CD4-positive, CD25-positive, alpha-beta regulatory T cell (primary cell): ENCODE data around the gene DTNB. TPM values are rescaled to one million over a fixed set of nuclear protein-coding genes. Genes with fewer than 3 reads are reported as not detected.
A peak's percentile ranks its signal among the peaks of the same experiment; 100 is the strongest.

ENCODE experiments used
- ATAC-seq, 2 donors: fragments of 150-1000 bp; cut with Tn5 transposase; one replicate each; pipeline ENCODE4 v1.10.0; 2021; ENCODE audit warnings: low read depth in 2 of 2, moderate number of reproducible peaks in 2 of 2, moderate library complexity in 1 of 2
- DNase-seq, 3 donors: peaks; one replicate each; pipeline versions ENCODE4 v3.0.0 to v3.0.0-alpha.2; 2012 to 2022; ENCODE audit warnings: mixed read lengths in 1 of 3
- H3K27ac ChIP-seq: one replicate; pipeline ENCODE4 v1.7.0; 2013; ENCODE audit warnings: mild to moderate bottlenecking, low read length; ENCODE audit not compliant: insufficient read depth, poor library complexity, severe bottlenecking
- H3K27me3 ChIP-seq: one replicate; pipeline ENCODE4 v1.7.0; 2013; ENCODE audit warnings: low read length; ENCODE audit not compliant: control insufficient read depth, insufficient read depth
- H3K36me3 ChIP-seq: one replicate; pipeline ENCODE4 v1.7.0; 2013; ENCODE audit warnings: mild to moderate bottlenecking, low read length, moderate library complexity; ENCODE audit not compliant: control insufficient read depth, insufficient read depth
- H3K4me1 ChIP-seq: 2 replicates; pipeline ENCODE4 v1.7.0; 2013; ENCODE audit warnings: mild to moderate bottlenecking, low read length; ENCODE audit not compliant: insufficient read depth, control insufficient read depth, poor library complexity, severe bottlenecking
- H3K4me3 ChIP-seq: one replicate; pipeline ENCODE4 v1.7.0; 2013; ENCODE audit warnings: low read depth, mild to moderate bottlenecking, low read length, moderate library complexity
- H3K9me3 ChIP-seq, 2 experiments: 1 replicate in 1 of 2; 2 replicates in 1 of 2; pipeline ENCODE4 v1.7.0; 2013; ENCODE audit warnings: low read length in 2 of 2, mild to moderate bottlenecking in 1 of 2, moderate library complexity in 1 of 2; ENCODE audit not compliant: control insufficient read depth in 2 of 2
- H3K27ac Mint-ChIP-seq, 3 donors: one replicate each; pipeline ENCODE4 v1.8.0; 2020 to 2022; ENCODE audit warnings: mild to moderate bottlenecking in 3 of 3, mixed read lengths in 3 of 3, moderate library complexity in 2 of 3
- H3K27me3 Mint-ChIP-seq: one replicate; pipeline ENCODE4 v1.8.0; 2022; ENCODE audit warnings: mild to moderate bottlenecking, mixed read lengths
- H3K36me3 Mint-ChIP-seq: one replicate; pipeline ENCODE4 v1.8.0; 2020; ENCODE audit warnings: mixed read lengths
- H3K4me1 Mint-ChIP-seq, 4 donors: one replicate each; pipeline ENCODE4 v1.8.0; 2020 to 2022; ENCODE audit warnings: mixed read lengths in 4 of 4, mild to moderate bottlenecking in 1 of 4
- H3K4me3 Mint-ChIP-seq, 4 donors: one replicate each; pipeline ENCODE4 v1.8.0; 2020 to 2022; ENCODE audit warnings: mild to moderate bottlenecking in 4 of 4, mixed read lengths in 4 of 4, moderate library complexity in 3 of 4
- H3K9me3 Mint-ChIP-seq, 7 donors: one replicate each; pipeline ENCODE4 v1.8.0; 2020 to 2022; ENCODE audit warnings: mixed read lengths in 7 of 7, mild to moderate bottlenecking in 3 of 7, moderate library complexity in 2 of 7
- polyA plus RNA-seq, 4 donors: library from polyadenylated mRNA; unstranded; fragments of 300-500 nt; fragmentation: Illumina TruSeq; gene quantifications; one replicate each; pipeline ENCODE4 v1.2.3, GENCODE V29; 2021
- total RNA-seq: library from RNA; stranded (reverse); gene quantifications from one replicate; pipeline ENCODE4 v1.2.3, GENCODE V29; 2022

Gene DTNB
- total and polyA plus RNA-seq, 5 donors from 2014 or later, result 11.5 to 50.1 (median 15.0) TPM

DNA sequence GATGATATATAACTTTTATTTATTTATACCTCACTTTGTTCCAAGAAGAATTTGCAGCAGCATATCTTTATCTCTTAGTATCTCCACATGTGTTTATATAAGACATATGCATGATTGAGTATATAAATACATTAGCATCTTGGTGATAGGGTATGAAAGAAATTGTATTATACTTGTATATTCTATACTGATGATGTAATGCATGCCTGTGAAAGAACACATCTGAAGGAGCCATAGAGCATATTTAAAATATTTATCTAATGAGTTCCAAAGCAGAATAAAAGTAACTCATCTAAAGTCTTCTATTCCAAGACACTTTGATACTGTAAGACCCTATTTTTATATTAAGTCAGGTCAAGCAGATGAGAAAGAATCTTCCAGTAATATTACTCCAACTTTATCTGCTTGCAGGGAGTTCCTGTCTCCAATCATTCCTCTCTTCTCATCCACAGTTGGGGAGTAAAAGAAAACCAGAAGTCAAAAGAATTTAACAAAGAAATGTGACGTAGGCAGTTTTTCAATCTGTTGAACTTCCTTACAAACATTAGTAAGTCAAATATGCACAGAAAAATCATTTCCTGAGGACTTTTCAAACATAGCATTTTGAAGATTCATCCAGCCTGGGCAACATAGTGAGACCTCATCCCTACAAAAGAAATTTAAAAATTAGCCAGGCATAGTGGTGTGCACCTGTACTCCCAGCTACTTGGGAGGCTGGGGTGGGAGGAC, 76.7 kb downstream of the DTNB start:
- peaks cover 20 to 38% (median 28%) of the 10 kb centered on the region in 4 donors for H3K4me1 Mint-ChIP-seq
- H3K4me1 ChIP-seq, result peaks cover 17% of the 10 kb centered on the region
- no peak for ATAC-seq
- H3K4me3 Mint-ChIP-seq, result no peak overlapping the region
- no peak overlapping the region for H3K27ac ChIP-seq
- peaks cover 3% of the 10 kb centered on the region for H3K36me3 ChIP-seq
- H3K27me3 Mint-ChIP-seq, result no peaks in the 10 kb centered on the region
- H3K4me3 ChIP-seq, result no peak overlapping the region
- H3K9me3 Mint-ChIP-seq, result no peaks in the 10 kb centered on the region
- peaks cover 19% of the 10 kb centered on the region for H3K36me3 Mint-ChIP-seq
- H3K27me3 ChIP-seq, result no peaks in the 10 kb centered on the region
- H3K9me3 ChIP-seq, result no peaks in the 10 kb centered on the region
- DNase-seq, result no peak
- H3K27ac Mint-ChIP-seq, result no peak overlapping the region

DNA sequence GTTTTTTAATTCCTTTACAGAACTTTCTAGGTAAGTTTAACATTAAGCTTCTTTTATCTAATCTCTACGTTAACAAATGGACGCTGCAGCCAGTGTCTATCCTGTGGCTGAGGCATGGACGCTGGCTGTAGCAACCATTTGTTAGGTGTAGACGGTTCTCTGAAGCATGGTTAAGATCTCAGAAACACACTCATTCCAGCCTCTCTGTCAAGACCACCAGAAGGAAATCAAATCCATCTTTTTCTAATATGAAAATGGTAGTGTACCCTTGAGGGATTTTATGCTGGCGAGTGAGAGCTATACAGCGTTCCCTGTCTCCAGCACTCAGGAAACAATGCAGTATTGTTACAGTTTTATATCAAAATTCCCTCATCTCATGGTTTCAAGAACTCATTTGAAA, 78.0 kb downstream of the DTNB start:
- Histone ChIP-seq H3K27ac (no peak overlapping the region), H3K4me1 (peaks cover 17% of the 10 kb centered on the region), H3K9me3 (no peaks in the 10 kb centered on the region), H3K4me3 (no peak overlapping the region), H3K36me3 (peaks cover 3% of the 10 kb centered on the region), H3K27me3 (no peaks in the 10 kb centered on the region)
- Mint-ChIP-seq H3K27me3 (no peaks in the 10 kb centered on the region), H3K36me3 (peaks cover 19% of the 10 kb centered on the region), H3K4me1 (peaks cover 17 to 38% (median 26%) of the 10 kb centered on the region in 4 donors), H3K4me3 (no peak overlapping the region), H3K9me3 (no peaks in the 10 kb centered on the region), H3K27ac (no peak overlapping the region)
- no peak for DNase-seq
- no peak for ATAC-seq

DNA sequence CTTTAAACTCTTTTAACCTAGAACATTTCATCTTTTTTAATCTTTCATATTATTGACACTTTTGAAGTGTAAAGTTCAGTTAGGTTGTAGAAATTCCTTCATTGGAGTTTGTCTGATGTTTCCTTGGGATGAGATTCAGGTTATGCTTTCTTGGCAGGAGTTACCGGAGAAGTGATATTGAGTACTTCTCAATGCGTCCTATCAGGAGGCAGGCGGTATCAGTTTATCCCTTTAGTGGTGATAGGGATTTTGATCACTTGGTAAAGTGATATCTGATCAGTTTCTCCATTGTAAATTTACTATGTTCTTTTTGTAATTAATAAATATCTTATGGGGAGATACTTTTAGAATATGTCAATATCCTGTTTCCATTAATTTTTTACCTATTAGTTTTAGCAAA, 78.4 kb downstream of the DTNB start:
- Mint-ChIP-seq H3K9me3 (no peaks in the 10 kb centered on the region), H3K27ac (peak overlapping the region in 1 of 3 donors; percentile 66), H3K4me3 (no peak overlapping the region), H3K36me3 (peaks cover 19% of the 10 kb centered on the region), H3K27me3 (no peaks in the 10 kb centered on the region), H3K4me1 (peaks cover 17 to 38% (median 26%) of the 10 kb centered on the region in 4 donors)
- DNase-seq (no peak), ATAC-seq (no peak)
- H3K4me3 ChIP-seq, result no peak overlapping the region
- no peaks in the 10 kb centered on the region for H3K9me3 ChIP-seq
- H3K27ac ChIP-seq, result no peak overlapping the region
- no peaks in the 10 kb centered on the region for H3K27me3 ChIP-seq
- H3K36me3 ChIP-seq, result peaks cover 3% of the 10 kb centered on the region
- H3K4me1 ChIP-seq, result peaks cover 17% of the 10 kb centered on the region

DNA sequence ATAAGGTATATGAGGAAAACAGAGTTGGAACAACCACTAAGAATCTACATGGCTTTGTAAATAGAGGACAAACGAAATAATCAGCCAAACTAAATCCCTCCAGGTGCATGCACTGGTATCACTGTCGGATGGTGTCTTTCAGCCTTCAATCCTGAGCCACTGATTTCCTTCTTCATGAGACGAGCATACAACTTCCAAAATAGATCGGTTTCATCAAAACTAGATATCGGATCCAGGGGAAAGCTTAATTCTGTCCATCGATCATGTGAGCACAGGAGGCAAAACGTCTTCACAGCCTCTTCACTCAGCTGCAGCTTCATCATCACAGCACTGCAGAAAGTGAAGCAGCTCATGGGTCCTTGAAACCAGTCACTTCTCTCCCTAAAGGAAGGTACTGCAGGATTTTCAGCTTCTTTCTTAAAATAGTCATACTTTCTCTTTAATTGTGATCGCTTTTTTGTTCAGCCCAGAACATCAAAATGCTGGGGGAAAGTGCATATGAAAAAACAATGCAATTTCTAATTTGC, 80.5 kb downstream of the DTNB start:
- Histone ChIP-seq H3K4me3 (peak overlapping the region; percentile 73), H3K27ac (peak overlapping the region; percentile 67), H3K36me3 (peaks cover 3% of the 10 kb centered on the region), H3K27me3 (no peaks in the 10 kb centered on the region), H3K9me3 (no peaks in the 10 kb centered on the region), H3K4me1 (peaks cover 16% of the 10 kb centered on the region)
- Mint-ChIP-seq H3K9me3 (no peaks in the 10 kb centered on the region), H3K27me3 (no peaks in the 10 kb centered on the region), H3K4me1 (peaks cover 11 to 34% (median 22%) of the 10 kb centered on the region in 4 donors), H3K4me3 (peak overlapping the region in 3 of 4 donors; percentile 28 to 65 (median 33)), H3K27ac (peak overlapping the region; percentile 16 to 80 (median 69)), H3K36me3 (peaks cover 10% of the 10 kb centered on the region)
- ATAC-seq, result no peak
- no peak for DNase-seq

DNA sequence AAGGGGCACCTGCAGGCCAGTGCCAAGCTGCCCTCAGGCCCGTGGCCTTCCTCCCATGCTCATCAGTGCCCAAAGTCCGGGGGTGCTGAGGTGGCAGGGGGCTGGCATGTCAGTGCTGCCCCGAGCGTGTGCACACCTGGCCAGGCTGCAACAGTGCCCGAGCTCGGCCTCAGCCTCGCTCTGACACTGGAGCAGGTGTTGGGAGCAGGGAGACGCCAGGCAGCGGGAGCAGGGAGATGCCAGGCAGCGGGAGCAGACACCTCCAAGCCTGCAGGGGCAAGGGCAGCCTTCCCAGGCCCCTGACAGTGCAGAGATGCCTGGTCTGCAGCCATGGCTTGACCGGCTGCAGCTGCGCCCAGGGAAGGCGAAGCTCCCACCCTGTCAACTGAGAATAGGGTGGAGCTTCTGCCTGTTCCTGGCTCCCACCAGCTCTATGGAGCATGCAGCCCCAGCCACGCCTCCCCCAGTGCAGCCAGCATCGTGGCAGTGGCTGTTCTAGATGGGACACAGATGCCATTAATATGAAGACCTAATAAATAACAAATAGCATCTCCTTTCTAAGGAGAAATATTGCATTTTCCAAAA, 82.4 kb downstream of the DTNB start:
- H3K36me3 Mint-ChIP-seq, result peaks cover 6% of the 10 kb centered on the region
- Histone ChIP-seq H3K4me1 (peaks cover 14% of the 10 kb centered on the region), H3K27me3 (no peaks in the 10 kb centered on the region), H3K36me3 (peaks cover 2% of the 10 kb centered on the region), H3K27ac (no peak overlapping the region), H3K9me3 (no peaks in the 10 kb centered on the region), H3K4me3 (no peak overlapping the region)
- ATAC-seq, result no peak
- DNase-seq, result no peak
- H3K27me3 Mint-ChIP-seq, result no peaks in the 10 kb centered on the region
- peak overlapping the region in 1 of 4 donors; percentile 11 for H3K4me3 Mint-ChIP-seq
- no peaks in the 10 kb centered on the region for H3K9me3 Mint-ChIP-seq
- no peak overlapping the region for H3K27ac Mint-ChIP-seq
- peaks cover 18 to 36% (median 28%) of the 10 kb centered on the region in 4 donors for H3K4me1 Mint-ChIP-seq

DNA sequence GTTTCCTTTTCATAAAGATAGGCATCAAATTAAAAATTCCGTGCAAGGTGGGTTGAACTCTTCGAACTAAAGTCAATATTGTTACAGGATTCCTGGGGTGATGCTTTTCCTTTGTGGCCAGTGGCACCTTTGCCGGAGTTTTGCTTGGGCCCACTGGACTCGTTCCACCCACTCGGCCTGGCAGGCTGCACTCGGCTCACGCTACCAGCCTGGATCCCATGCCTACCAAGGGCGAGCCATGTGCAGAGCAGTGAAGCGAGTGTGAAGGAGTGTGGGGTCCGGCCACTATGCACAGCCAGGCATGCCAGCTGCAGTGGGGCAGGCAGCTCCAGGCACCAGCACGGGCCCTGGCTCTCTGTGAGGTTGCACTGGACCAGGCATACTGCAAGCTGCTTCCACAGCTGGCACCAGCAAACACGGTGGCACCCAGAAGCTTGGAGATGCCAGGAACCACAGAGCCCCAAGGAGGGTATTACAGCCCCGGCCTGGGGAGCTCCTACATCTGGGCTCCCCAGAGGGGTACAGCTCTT, 83.6 kb downstream of the DTNB start:
- H3K4me3 Mint-ChIP-seq, result no peak overlapping the region
- H3K27me3 ChIP-seq, result no peaks in the 10 kb centered on the region
- no peaks in the 10 kb centered on the region for H3K9me3 ChIP-seq
- H3K4me1 Mint-ChIP-seq, result peaks cover 19 to 41% (median 28%) of the 10 kb centered on the region in 4 donors
- H3K27ac Mint-ChIP-seq, result no peak overlapping the region
- DNase-seq, result no peak
- H3K36me3 Mint-ChIP-seq, result peaks cover 3% of the 10 kb centered on the region
- H3K36me3 ChIP-seq, result no peaks in the 10 kb centered on the region
- no peak overlapping the region for H3K4me3 ChIP-seq
- no peaks in the 10 kb centered on the region for H3K9me3 Mint-ChIP-seq
- H3K4me1 ChIP-seq, result peaks cover 14% of the 10 kb centered on the region
- H3K27me3 Mint-ChIP-seq, result no peaks in the 10 kb centered on the region
- no peak for ATAC-seq
- no peak overlapping the region for H3K27ac ChIP-seq

DNA sequence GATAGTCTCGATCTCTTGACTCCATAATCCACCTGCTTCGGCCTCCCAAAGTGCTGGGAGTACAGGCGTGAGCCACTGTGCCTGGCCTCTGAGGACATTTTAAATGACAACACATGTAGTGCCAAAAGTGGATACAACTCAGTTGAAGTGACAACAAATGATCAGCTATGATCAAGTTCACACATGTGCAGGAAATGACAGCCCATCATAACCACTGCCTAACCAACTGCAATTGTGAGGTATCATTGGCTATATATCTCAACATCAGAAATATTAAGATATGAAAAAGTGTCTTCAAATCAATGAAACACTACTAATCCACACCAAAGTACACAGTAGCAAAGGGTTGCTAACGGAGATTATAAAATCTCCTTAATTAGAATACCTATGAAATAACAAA, 84.8 kb downstream of the DTNB start:
- no peaks in the 10 kb centered on the region for H3K27me3 ChIP-seq
- H3K4me1 Mint-ChIP-seq, result peaks cover 16 to 37% (median 26%) of the 10 kb centered on the region in 4 donors
- H3K27ac ChIP-seq, result no peak overlapping the region
- H3K9me3 Mint-ChIP-seq, result no peaks in the 10 kb centered on the region
- H3K4me3 ChIP-seq, result no peak overlapping the region
- H3K27ac Mint-ChIP-seq, result no peak overlapping the region
- no peaks in the 10 kb centered on the region for H3K36me3 Mint-ChIP-seq
- H3K4me1 ChIP-seq, result peaks cover 14% of the 10 kb centered on the region
- no peaks in the 10 kb centered on the region for H3K36me3 ChIP-seq
- H3K27me3 Mint-ChIP-seq, result no peaks in the 10 kb centered on the region
- DNase-seq (no peak), ATAC-seq (no peak)
- no peaks in the 10 kb centered on the region for H3K9me3 ChIP-seq
- peak overlapping the region in 2 of 4 donors; percentile 10 to 27 for H3K4me3 Mint-ChIP-seq
